Neural cell (in vitro differentiated cells): ENCODE measurements around the gene PCAT6.

Experiments used
- CTCF ChIP-seq: fragments of 450-650 bp; IDR thresholded peaks from 2 replicates; pipeline ENCODE4 v1.5.1; 2014; ENCODE audit warnings: antibody characterized with exemption, mild to moderate bottlenecking, moderate library complexity; ENCODE audit not compliant: poor library complexity, severe bottlenecking
- EP300 ChIP-seq: fragments of 450-650 bp; conservative IDR thresholded peaks from 2 replicates; pipeline ENCODE4 v1.6.1; 2014; ENCODE audit warnings: antibody characterized with exemption, mild to moderate bottlenecking, moderate library complexity; ENCODE audit not compliant: poor library complexity, severe bottlenecking
- EZH2 ChIP-seq: fragments of 200-600, 300-800 bp; shearing (Covaris generic), sonication (generic); IDR thresholded peaks from 2 replicates; pipeline ENCODE4 v1.6.1; 2014; ENCODE audit warnings: antibody characterized with exemption, low read length, borderline replicate concordance, mild to moderate bottlenecking; ENCODE audit not compliant: insufficient read depth, poor library complexity, severe bottlenecking
- MXI1 ChIP-seq: fragments of 450-650 bp; conservative IDR thresholded peaks from 2 replicates; pipeline ENCODE4 v1.6.1; 2014; ENCODE audit warnings: antibody characterized with exemption, mild to moderate bottlenecking; ENCODE audit not compliant: poor library complexity, severe bottlenecking
- POLR2AphosphoS5 ChIP-seq: IDR thresholded peaks from 2 replicates; pipeline ENCODE4 v1.6.1; 2012
- RAD21 ChIP-seq: fragments of 450-650 bp; conservative IDR thresholded peaks from 2 replicates; pipeline ENCODE4 v1.6.1; 2014; ENCODE audit warnings: antibody characterized with exemption, mild to moderate bottlenecking, moderate library complexity
- REST ChIP-seq: IDR thresholded peaks from 2 replicates; pipeline ENCODE4 v1.6.1; 2012; ENCODE audit warnings: borderline replicate concordance

DNA sequence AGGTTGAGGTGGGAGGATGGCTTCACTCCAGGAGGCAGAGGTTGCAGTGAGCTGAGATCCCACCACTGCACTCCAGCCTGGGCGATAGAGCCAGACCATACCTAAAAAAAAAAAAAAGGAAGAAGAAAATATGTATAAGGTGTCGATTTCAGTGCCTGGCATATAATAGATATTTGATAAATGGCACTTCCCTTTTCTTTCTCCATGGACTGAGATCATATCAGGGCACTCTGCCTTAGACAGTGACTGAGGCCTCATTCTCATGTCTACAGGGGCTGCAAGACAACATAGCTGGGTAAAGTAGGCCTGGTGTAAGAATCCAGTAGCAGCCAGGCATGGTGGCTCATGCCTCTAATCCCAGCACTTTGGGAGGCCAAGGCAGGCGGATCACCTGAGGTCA is 21.2 kb downstream of the PCAT6 start:
- TF ChIP-seq CTCF: no peak
- no peak for TF ChIP-seq EP300
- no peak for TF ChIP-seq EZH2
- no peak for TF ChIP-seq RAD21
- TF ChIP-seq MXI1: no peak
- TF ChIP-seq REST: no peak
- no peak for TF ChIP-seq POLR2AphosphoS5
